ENCODE measurements around the gene IZUMO2. TPM values are rescaled to one million over a fixed set of nuclear protein-coding genes. Genes with fewer than 3 reads are reported as not detected.
A peak's percentile ranks its signal among the peaks of the same experiment; 100 is the strongest.

IZUMO2 gene
- polyA plus RNA-seq (ENCODE audit: insufficient read length in 10 of 10), result not detected
- long read RNA-seq, donor 1, result 0 reads
- long read RNA-seq, donor 2, result 0 reads
- long read RNA-seq, donor 3, result 0 reads
- long read RNA-seq, donor 4, result 0 reads
- long read RNA-seq, donor 5, result 0 reads
- long read RNA-seq, donor 6, result 0 reads
- long read RNA-seq, donor 7, result 0 reads
- long read RNA-seq, donor 8, result 0 reads
- long read RNA-seq, donor 9, result 0 reads

GRCh38 chr19:50162988-50163387 is at the start of gene IZUMO2:
IZUMO2 (minus strand) TSS chr19:50163281; CDS start chr19:50163194, 87 bp downstream.
- DNase-seq, result no peak

- DNase-seq, result no peak
Measured at GRCh38 chr19:50210425-50210824, 47.3 kb upstream of the IZUMO2 start.

DNA sequence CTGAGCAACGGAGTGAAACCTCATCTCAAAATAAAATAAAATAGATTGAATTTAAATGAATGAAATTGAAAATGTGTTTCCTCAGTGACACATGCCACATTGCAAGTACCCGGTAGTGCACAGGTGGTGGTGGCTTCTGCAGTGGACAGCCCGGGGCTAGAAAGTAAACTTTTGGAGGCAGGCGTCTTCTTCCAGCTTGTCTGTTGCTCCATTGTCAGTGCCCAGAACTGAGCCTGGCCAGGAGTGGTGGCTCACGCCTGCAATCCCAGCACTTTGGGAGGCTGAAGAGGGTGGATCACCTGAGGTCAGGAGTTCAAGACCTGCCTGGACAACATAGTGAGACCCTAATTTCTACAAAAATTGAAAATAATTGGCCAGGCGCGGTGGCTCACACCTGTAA is 46.0 kb upstream of the IZUMO2 start:
- no peak for DNase-seq

GRCh38 chr19:50207730-50208129 is 44.6 kb upstream of the IZUMO2 start:
- no peak for DNase-seq

GRCh38 chr19:50206191-50206590 is 43.1 kb upstream of the IZUMO2 start:
- no peak for DNase-seq

DNA sequence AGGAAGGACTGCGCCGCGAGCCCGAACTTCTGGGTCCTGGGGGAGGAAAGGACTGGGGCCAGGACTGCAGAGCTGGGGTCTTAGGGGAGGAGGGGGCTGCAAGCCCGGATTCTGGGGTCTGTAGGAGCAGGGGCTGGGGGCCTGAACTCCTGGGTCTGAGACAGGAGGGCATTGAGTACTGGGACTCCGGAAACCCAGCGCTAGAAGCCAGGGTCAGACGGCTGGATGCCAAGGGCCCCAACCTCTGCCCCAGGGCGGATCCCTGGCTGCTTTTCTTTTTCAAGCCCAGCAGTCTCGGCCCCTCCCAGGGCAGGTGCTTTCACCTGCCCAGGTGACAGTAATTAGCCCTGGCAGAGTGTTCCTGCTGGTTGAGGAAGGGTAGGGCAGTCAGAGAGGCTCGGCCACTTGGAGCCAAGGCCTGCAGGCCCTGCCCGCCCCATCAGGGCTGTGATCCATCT is 42.6 kb upstream of the IZUMO2 start:
- no peak for DNase-seq

DNA sequence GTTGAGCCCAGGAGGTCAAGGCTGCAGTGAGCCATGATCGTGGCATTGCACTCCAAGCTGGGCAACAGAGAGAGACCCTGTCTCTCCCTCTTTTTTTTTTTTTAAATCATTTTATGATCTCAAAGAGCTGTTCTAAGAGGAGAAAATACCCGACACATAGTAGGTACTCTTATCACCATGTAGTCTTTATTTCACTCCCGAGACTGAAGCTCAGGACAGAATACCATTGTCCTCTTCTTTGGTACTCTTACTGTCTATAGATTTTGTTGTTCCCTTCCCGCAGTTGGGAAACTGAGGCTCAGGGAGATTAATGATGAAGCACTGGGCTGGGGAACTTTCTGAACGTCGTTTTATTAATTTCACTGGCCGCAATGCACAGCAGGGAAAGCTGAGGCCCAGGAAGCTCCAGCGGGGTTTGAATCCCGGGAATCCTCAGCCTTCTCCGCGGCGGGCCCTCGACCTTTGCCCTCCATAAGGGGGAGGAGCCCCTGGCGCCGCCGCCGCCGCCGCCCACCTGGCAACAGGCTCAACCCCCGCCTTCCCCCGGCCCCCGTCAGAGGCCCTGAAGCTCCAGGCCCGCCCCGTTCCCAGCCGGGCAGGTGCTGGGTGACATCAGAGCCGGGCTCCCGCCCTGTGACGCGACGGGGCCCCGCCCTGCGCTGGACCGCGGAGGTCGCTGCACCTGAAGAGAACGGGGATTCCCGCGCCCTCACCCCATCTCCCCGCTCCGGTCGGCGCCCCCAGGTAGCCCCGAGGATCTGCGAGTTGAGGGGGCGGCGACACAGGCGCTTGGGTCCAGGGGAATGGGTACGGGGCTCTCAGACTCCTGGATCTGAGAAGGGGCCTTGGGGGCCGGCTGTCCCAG is 42.0 kb upstream of the IZUMO2 start:
- peak in 1 of 3 donors; percentile 30 for DNase-seq

- DNase-seq, result no peak
Measured at GRCh38 chr19:50204081-50204428, 41.0 kb upstream of the IZUMO2 start.

- DNase-seq, result peak; percentile 77 to 85 (median 78)
Measured at GRCh38 chr19:50203281-50204080, 40.4 kb upstream of the IZUMO2 start, which contains the start of gene MYH14. MYH14 (plus strand) TSS chr19:50203622; CDS start chr19:50210366, 6,744 bp downstream.

DNA sequence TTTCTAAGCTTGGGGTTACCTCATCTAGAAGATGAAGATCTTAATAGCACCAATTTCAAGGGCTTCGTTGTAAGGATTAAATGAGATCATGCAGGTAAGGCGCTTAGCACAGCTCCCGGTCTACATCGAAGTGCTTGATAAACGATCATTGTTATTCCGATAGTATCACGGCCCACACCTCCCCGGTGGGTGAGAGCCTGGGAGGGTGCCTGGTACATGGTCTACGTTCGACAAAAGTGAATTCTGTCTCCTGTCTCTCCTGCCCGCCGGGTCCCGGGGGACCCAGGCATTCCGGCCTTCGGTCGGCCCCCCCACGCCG is 39.8 kb upstream of the IZUMO2 start:
- no peak for DNase-seq

DNA sequence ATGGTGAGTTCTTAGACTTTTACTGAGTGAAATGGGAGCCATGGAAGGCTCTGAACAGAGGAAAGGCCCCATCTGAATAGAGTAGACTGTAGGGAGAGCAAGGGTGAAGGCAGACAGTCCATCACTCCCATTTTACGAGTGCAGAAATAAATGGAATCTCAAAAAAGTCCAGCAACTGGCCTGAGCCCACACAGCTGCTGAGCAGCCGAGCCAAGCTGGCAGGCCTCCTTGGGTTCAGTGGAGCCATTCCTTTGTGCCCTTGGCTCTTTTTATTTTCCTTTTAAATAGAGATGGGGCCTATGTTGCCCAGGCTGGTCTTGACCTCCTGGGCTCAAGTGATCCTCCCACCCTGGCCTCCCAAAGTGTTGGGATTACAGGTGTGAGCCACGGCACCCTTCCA is 39.3 kb upstream of the IZUMO2 start:
- DNase-seq, result peak in 1 of 3 donors; percentile 19

- DNase-seq, result peak in 1 of 3 donors; percentile 17
Measured at GRCh38 chr19:50199259-50199555, 36.1 kb upstream of the IZUMO2 start.

GRCh38 chr19:50198431-50199258 is 35.6 kb upstream of the IZUMO2 start:
- peak in 2 of 3 donors; percentile 33 to 59 for DNase-seq

- DNase-seq, result no peak
Measured at GRCh38 chr19:50197348-50197747, 34.3 kb upstream of the IZUMO2 start.

DNA sequence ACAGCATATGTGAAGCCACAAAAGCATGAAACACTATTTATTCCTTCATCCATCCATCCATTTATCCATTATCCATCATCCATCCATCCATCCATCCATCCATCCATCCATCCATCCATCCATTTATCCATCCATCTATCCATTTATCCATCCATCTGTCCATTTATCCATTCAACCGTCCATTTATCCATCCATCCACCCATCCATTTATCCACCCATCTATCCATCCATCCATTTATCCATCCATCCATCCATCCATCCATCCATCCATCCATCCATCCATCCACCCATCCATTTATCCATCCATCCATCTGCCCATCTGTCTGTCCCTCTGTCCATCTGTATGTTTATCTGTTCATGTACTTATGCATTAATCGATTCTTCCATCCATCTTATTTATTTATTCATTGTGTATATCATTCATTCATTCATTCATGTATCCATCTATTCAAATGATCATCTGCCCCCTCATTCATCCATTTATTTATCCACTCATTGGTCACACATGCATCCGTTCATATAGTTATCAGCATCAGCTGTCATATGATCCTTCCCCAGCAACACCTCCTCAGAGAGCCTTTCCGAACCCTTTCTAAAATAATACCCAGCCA is 33.3 kb upstream of the IZUMO2 start:
- no peak for DNase-seq

GRCh38 chr19:50195224-50195623 is 32.1 kb upstream of the IZUMO2 start:
- DNase-seq, result no peak

GRCh38 chr19:50192463-50193211 is 29.6 kb upstream of the IZUMO2 start:
- no peak for DNase-seq

DNA sequence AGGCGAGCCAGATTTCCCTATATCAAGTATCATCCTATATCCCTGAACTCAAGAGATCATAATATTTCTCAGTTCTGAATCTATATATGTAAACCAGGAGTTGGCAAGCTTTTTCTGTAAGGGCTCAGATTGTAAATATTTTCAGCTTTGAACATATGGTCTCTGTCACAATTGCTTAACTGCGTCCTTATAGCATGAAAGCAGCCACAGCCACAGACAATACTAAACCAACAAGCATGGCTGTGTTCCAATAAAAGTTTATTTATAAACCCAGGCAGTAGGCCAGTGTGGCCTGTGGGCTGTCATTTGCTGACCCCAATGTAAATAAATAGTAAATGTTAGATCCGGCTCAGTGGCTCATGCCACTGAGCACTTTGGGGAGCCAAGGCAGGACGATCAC is 28.1 kb upstream of the IZUMO2 start:
- DNase-seq, result peak in 1 of 3 donors; percentile 20

DNA sequence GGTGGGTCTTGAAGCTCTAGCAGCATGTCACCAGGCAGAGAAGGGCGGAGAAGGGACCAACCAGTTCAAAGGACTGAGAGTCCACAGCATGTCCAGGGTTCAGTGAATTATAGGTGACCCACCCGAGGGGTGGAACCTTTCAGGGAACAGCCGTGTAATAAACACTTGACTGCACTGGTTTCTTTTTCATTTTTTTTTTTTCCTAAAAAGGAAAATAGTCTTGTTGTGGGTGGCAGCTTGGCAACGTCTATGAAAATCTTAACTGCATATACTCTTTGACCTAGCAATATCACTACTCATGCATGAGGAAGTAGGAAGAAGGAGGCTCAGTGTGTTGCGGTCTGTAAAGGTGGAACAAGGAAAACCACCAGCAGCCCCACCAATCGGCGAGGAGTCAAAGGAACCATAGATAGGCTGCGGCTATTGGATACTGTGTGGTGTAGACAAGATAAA is 27.4 kb upstream of the IZUMO2 start:
- no peak for DNase-seq

DNA sequence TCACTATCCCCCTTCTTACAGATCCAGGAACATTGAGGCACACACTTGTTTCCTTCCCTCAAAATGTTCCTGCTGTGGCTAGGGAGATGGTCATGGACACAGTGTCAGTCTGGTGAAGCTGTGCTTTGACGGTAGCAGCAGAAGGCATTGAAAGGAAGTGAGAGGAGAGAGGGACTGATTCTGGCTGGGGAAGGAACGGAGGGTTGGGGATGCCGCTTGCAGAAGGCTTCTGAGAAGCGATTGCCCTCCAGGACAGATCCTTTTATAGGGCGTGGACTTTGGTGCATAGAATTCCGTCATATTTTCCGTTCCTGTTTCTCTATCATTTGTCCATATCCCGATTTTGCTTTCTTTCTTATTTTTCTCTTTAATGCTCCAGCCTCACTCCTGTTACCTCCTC is 26.2 kb upstream of the IZUMO2 start:
- no peak for DNase-seq
